Body of pancreas (tissue), 4 donors: ENCODE data around the gene ADAMTS2. TPM values are rescaled to one million over a fixed set of nuclear protein-coding genes. Genes with fewer than 3 reads are reported as not detected.
A peak's percentile ranks its signal among the peaks of the same experiment; 100 is the strongest.

Experiments
- ATAC-seq: fragments of 150-250 bp; one replicate; pipeline ENCODE4 v1.9.1; 2016
- DNase-seq, 4 donors: peaks; one replicate each; pipeline ENCODE4 v3.0.0-alpha.2; 2019
- H3K27ac ChIP-seq, 4 donors: fragments of 200-600 bp; sonication (generic); 1 replicate in 3 of 4; 2 replicates in 1 of 4; pipeline versions ENCODE4 v1.5.1 to v1.6.1; 2016 to 2019; ENCODE audit warnings: mild to moderate bottlenecking in 1 of 4, mixed read lengths in 1 of 4, moderate library complexity in 1 of 4
- H3K27me3 ChIP-seq, 2 donors: fragments of 200-600 bp; sonication (generic); one replicate each; pipeline ENCODE4 v1.6.0; 2016; ENCODE audit warnings: mild to moderate bottlenecking in 1 of 2
- H3K36me3 ChIP-seq, 2 donors: fragments of 200-600 bp; sonication (generic); replicated peaks in 1 of 2; 2 replicates each; pipeline ENCODE4 v1.5.1; 2016; ENCODE audit warnings: low read depth in 2 of 2; ENCODE audit not compliant: insufficient read depth in 1 of 2
- H3K4me1 ChIP-seq: fragments of 200-600 bp; sonication (generic); one replicate; pipeline ENCODE4 v1.6.0; 2016
- H3K4me3 ChIP-seq, 2 donors: fragments of 200-600 bp; sonication (generic); 1 replicate in 1 of 2; 2 replicates in 1 of 2; pipeline ENCODE4 v1.5.1; 2016 to 2019
- H3K9me3 ChIP-seq, 3 donors: fragments of 200-600 bp; sonication (generic); 1 replicate in 2 of 3; 2 replicates in 1 of 3; pipeline ENCODE4 v1.5.1; 2016
- POLR2A ChIP-seq, 3 donors: fragments of 450-650 bp; IDR thresholded peaks; one replicate each; pipeline ENCODE4 v1.6.1; 2016; ENCODE audit warnings: antibody characterized with exemption in 3 of 3, mild to moderate bottlenecking in 2 of 3
- WGBS, 2 donors: methylation state at CpG; one replicate each; pipeline ENCODE4 v1.1.5; 2017; 5-methylcytosine and 5-hydroxymethylcytosine counted together
- intact Hi-C: fragments of 100-400 bp; cut with DNase I; formaldehyde crosslinking; loops from one replicate; pipeline ENCODE4 v1.15.1; 2023
- total RNA-seq, 2 donors: library from RNA; depleted of rRNA; stranded (reverse); fragments of >200 nt; gene quantifications; one replicate each; pipeline ENCODE4 v1.1.0, GENCODE V29; 2016
- TF ChIP-seq, protein P1 (sequence below), 7 experiments: fragments of 450-650 bp in 4 of 7; fragments of 200-600 bp in 3 of 7; sonication (generic) in 3 of 7; IDR thresholded peaks; one replicate each; pipeline ENCODE4 v1.5.1; 2016 to 2019; ENCODE audit warnings: antibody characterized with exemption in 7 of 7

ADAMTS2 gene
- total RNA-seq, 2 donors from 2014 or later, result 9.1 to 19.1 TPM

GRCh38 chr5:179307013-179307800, 38.1 kb downstream of the ADAMTS2 start:
- ATAC-seq (no peak), DNase-seq (peak in 1 of 4 donors; percentile 7)
- Histone ChIP-seq H3K4me1 (no peaks in the 10 kb centered on the region), H3K36me3 (no peaks in the 10 kb centered on the region), H3K27me3 (no peaks in the 10 kb centered on the region), H3K27ac (no peak overlapping the region), H3K9me3 (peaks cover 0 to 10% (median 0%) of the 10 kb centered on the region in 3 donors), H3K4me3 (no peak overlapping the region)
- intact Hi-C loops, result no loop called here
- 77 to 88% methylated on average over 7 to 28 of the region's 29 CpGs for WGBS, 2 donors
- no peak for TF ChIP-seq POLR2A (IDR thresholded peaks at IDR 0.05)
- TF ChIP-seq, protein P1, sequence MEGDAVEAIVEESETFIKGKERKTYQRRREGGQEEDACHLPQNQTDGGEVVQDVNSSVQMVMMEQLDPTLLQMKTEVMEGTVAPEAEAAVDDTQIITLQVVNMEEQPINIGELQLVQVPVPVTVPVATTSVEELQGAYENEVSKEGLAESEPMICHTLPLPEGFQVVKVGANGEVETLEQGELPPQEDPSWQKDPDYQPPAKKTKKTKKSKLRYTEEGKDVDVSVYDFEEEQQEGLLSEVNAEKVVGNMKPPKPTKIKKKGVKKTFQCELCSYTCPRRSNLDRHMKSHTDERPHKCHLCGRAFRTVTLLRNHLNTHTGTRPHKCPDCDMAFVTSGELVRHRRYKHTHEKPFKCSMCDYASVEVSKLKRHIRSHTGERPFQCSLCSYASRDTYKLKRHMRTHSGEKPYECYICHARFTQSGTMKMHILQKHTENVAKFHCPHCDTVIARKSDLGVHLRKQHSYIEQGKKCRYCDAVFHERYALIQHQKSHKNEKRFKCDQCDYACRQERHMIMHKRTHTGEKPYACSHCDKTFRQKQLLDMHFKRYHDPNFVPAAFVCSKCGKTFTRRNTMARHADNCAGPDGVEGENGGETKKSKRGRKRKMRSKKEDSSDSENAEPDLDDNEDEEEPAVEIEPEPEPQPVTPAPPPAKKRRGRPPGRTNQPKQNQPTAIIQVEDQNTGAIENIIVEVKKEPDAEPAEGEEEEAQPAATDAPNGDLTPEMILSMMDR (IDR thresholded peaks at IDR 0.05), result no peak

- H3K4me3 ChIP-seq, result no peak overlapping the region
- H3K36me3 ChIP-seq, result no peaks in the 10 kb centered on the region
- TF ChIP-seq POLR2A (IDR thresholded peaks at IDR 0.05), result no peak
- TF ChIP-seq, protein P1 (IDR thresholded peaks at IDR 0.05), result no peak
- peak in 1 of 4 donors; percentile 4 for DNase-seq
- ATAC-seq, result no peak
- H3K27me3 ChIP-seq, result no peaks in the 10 kb centered on the region
- intact Hi-C loops, result no loop called here
- 68 to 71% methylated on average over 5 to 7 of the region's 7 CpGs for WGBS, 2 donors
- no peaks in the 10 kb centered on the region for H3K4me1 ChIP-seq
- H3K27ac ChIP-seq, result no peak overlapping the region
- peaks cover 0 to 10% (median 0%) of the 10 kb centered on the region in 3 donors for H3K9me3 ChIP-seq
These were observed 38.9 kb downstream of the ADAMTS2 start for GRCh38 chr5:179306191-179307012.

DNA sequence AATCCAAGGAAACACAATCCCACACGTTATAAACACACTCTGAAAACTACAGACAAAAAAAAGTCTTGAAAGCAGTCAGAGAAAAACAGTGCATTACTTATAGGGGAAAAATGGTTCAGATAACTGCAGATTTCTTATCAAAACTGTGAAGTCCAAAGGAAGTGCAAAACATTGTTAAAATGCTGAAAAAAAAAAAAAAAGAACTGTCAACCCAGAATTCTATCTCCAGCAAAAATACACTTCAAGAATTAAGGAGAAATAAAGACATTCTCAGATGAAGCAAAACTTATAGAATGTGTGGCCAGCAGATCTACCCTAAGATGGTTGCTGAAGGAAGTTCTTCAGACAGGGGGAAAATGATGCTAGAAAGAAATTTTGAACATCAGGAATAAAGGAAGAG, 40.4 kb downstream of the ADAMTS2 start:
- no peaks in the 10 kb centered on the region for H3K27me3 ChIP-seq
- intact Hi-C loops, result no loop called here
- 46 to 76% methylated on average over 1 of the region's 1 CpG for WGBS, 2 donors
- no peak for TF ChIP-seq POLR2A (IDR thresholded peaks at IDR 0.05)
- no peak overlapping the region for H3K4me3 ChIP-seq
- H3K4me1 ChIP-seq, result no peaks in the 10 kb centered on the region
- ATAC-seq (no peak), DNase-seq (no peak)
- peaks cover 0 to 10% (median 0%) of the 10 kb centered on the region in 3 donors for H3K9me3 ChIP-seq
- no peaks in the 10 kb centered on the region for H3K36me3 ChIP-seq
- H3K27ac ChIP-seq, result no peak overlapping the region

DNA sequence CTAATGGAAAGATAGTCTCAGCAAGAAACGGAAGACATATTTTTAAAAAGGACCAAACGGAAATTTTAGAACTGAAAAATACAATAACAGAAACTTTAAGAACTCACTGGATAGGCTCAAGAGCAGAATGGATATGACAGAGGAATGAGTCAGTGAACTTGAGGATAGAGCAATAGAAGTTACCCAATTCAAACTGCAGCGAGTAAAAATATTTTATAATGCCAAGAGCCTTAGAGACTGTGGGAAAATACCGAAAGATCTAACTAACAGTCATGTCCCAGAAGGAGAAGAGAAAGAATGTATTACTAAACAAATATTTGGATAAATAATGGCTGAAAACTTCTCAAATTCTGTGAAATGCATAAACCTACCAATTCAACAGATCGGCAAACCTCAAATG, 40.8 kb downstream of the ADAMTS2 start:
- Histone ChIP-seq H3K27me3 (no peaks in the 10 kb centered on the region), H3K4me1 (no peaks in the 10 kb centered on the region), H3K9me3 (peaks cover 0 to 10% (median 0%) of the 10 kb centered on the region in 3 donors), H3K36me3 (no peaks in the 10 kb centered on the region), H3K27ac (peak overlapping the region in 1 of 4 donors; percentile 14), H3K4me3 (no peak overlapping the region)
- ATAC-seq (peak; percentile 54), DNase-seq (no peak)
- intact Hi-C loops, result no loop called here
- TF ChIP-seq POLR2A (IDR thresholded peaks at IDR 0.05), result no peak
- TF ChIP-seq, protein P1 (IDR thresholded peaks at IDR 0.05), result no peak
- WGBS, 2 donors, result 71 to 86% methylated on average over 5 of the region's 5 CpGs
